A549 treated with Hydrocortisone at 1 μM for 4 hours (cell line): Measurements from ENCODE around the gene EDN3. TPM values are rescaled to one million over a fixed set of nuclear protein-coding genes. Genes with fewer than 3 reads are reported as not detected.

ENCODE experiments used
- total RNA-seq: library from RNA; stranded (reverse); fragments of 200-300 nt; extraction: Qiagen RNA extraction; gene quantifications from 5 replicates; pipeline ENCODE4 v1.2.3, GENCODE V29; 2022

Gene EDN3
- total RNA-seq = 2.9 to 3.5 TPM (median 3.1 TPM) in 5 replicates

GRCh38 chr20:59300333-59301081 is at the start of gene EDN3:
EDN3 (plus strand) TSS chr20:59300611; CDS start chr20:59300813, 202 bp downstream.

Other genes with a start within 250 kb of the EDN3 start
- gene ZNF831, start 136.8 kb upstream of the EDN3 start, total RNA-seq = not detected in 5 replicates